B cell (primary cell): ENCODE data around the gene STK40. TPM values are rescaled to one million over a fixed set of nuclear protein-coding genes. Genes with fewer than 3 reads are reported as not detected.

Experiments used
- ATAC-seq: fragments of 200-7000 bp; cut with Tn5 transposase; one replicate; pipeline ENCODE4 v1.10.0; 2021; ENCODE audit warnings: low read depth, mild to moderate bottlenecking, moderate number of reproducible peaks, moderate library complexity
- CTCF ChIA-PET: fragments of 350-600 bp; sonication (Branson Sonifier 250); formaldehyde crosslinking; loops from one replicate; lab custom pipeline; 2021; ENCODE audit warnings: antibody characterized with exemption, inconsistent platforms; lab: Charles Lee
- POLR2A ChIA-PET: fragments of 350-600 bp; sonication (Branson Sonifier 250); formaldehyde crosslinking; loops from one replicate; lab custom pipeline; 2021; ENCODE audit warnings: antibody characterized with exemption; lab: Charles Lee
- DNase-seq: peaks from one replicate; pipeline ENCODE4 v3.0.0; 2013
- H2AFZ ChIP-seq: 2 replicates; pipeline ENCODE4 v1.6.1; 2012; ENCODE audit warnings: mild to moderate bottlenecking, low read depth, low read length; ENCODE audit not compliant: insufficient read depth, poor library complexity, severe bottlenecking
- H3K27ac ChIP-seq, 2 donors: 1 replicate in 1 of 2; 2 replicates in 1 of 2; pipeline ENCODE4 v1.5.1; 2012 to 2013; ENCODE audit warnings: low read length in 2 of 2, mild to moderate bottlenecking in 2 of 2, moderate library complexity in 1 of 2
- H3K27me3 ChIP-seq, 4 experiments: fragments of 200-600 bp in 1 of 4; sonication (generic) in 1 of 4; replicated peaks in 1 of 4; 1 replicate in 2 of 4; 2 replicates in 2 of 4; pipeline versions ENCODE4 v1.6.1 to v1.7.0; 2013 to 2016; ENCODE audit warnings: low read length in 3 of 4, mild to moderate bottlenecking in 2 of 4, mixed read lengths in 1 of 4, moderate library complexity in 1 of 4; ENCODE audit not compliant: insufficient read depth in 4 of 4, control insufficient read depth in 3 of 4; ENCODE audit errors: control extremely low read depth in 1 of 4
- H3K36me3 ChIP-seq, 2 experiments: replicated peaks in 1 of 2; 1 replicate in 1 of 2; 2 replicates in 1 of 2; pipeline versions ENCODE4 v1.6.1 to v1.7.1; 2013; ENCODE audit warnings: low read length in 1 of 2; ENCODE audit not compliant: insufficient read depth in 2 of 2, control insufficient read depth in 1 of 2; ENCODE audit errors: control extremely low read depth in 1 of 2, extremely low read depth in 1 of 2
- H3K4me1 ChIP-seq, 2 donors: fragments of 200-600 bp in 1 of 2; sonication (generic) in 1 of 2; 1 replicate in 1 of 2; 2 replicates in 1 of 2; pipeline versions ENCODE4 v1.5.1 to v1.6.1; 2013 to 2017; ENCODE audit warnings: low read length in 2 of 2; ENCODE audit not compliant: control insufficient read depth in 2 of 2, insufficient read depth in 2 of 2
- H3K4me2 ChIP-seq: replicated peaks from 2 replicates; pipeline ENCODE3; 2012; ENCODE audit warnings: mild to moderate bottlenecking, low read depth, low read length; ENCODE audit not compliant: poor library complexity, severe bottlenecking
- H3K4me3 ChIP-seq, 5 experiments: fragments of 200-600 bp in 1 of 5; sonication (generic) in 1 of 5; 1 replicate in 3 of 5; 2 replicates in 2 of 5; pipeline versions ENCODE4 v1.5.1 to v1.7.0; 2011 to 2016; ENCODE audit warnings: low read length in 4 of 5, mild to moderate bottlenecking in 4 of 5, low read depth in 2 of 5, control low read depth in 1 of 5, moderate library complexity in 1 of 5; ENCODE audit not compliant: insufficient read depth in 1 of 5; ENCODE audit errors: control extremely low read depth in 1 of 5, extremely low read depth in 1 of 5
- H3K79me2 ChIP-seq: fragments of 200-600 bp; sonication (generic); one replicate; pipeline ENCODE4 v1.6.0; 2016; ENCODE audit warnings: low read length; ENCODE audit not compliant: control insufficient read depth, insufficient read depth
- H3K9ac ChIP-seq: fragments of 200-600 bp; sonication (generic); 2 replicates; pipeline ENCODE4 v1.6.1; 2017; ENCODE audit warnings: mild to moderate bottlenecking, low read length, moderate library complexity
- H3K9me3 ChIP-seq, 3 donors: one replicate each; pipeline versions ENCODE4 v1.6.1 to v1.7.1; 2013; ENCODE audit warnings: low read length in 2 of 3; ENCODE audit not compliant: control insufficient read depth in 2 of 3, insufficient read depth in 1 of 3; ENCODE audit errors: control extremely low read depth in 1 of 3
- H4K20me1 ChIP-seq: 2 replicates; pipeline ENCODE4 v1.6.0; 2012; ENCODE audit warnings: mild to moderate bottlenecking, low read length; ENCODE audit not compliant: insufficient read depth, control insufficient read depth, poor library complexity, severe bottlenecking
- H3K27ac Mint-ChIP-seq: one replicate; pipeline ENCODE4 v1.8.0; 2021; ENCODE audit warnings: mixed read lengths
- H3K27me3 Mint-ChIP-seq: one replicate; pipeline ENCODE4 v1.8.0; 2021; ENCODE audit warnings: mixed read lengths
- H3K4me1 Mint-ChIP-seq: one replicate; pipeline ENCODE4 v1.8.0; 2021; ENCODE audit warnings: mixed read lengths
- H3K4me3 Mint-ChIP-seq: one replicate; pipeline ENCODE4 v1.8.0; 2021; ENCODE audit warnings: mixed read lengths
- H3K9me3 Mint-ChIP-seq: one replicate; pipeline ENCODE4 v1.8.0; 2022; ENCODE audit warnings: mixed read lengths; ENCODE audit not compliant: insufficient read depth
- EZH2 ChIP-seq: IDR thresholded peaks from 2 replicates; pipeline ENCODE4 v1.6.1; 2012; ENCODE audit warnings: borderline replicate concordance, low read depth, mild to moderate bottlenecking, moderate library complexity, low read length; ENCODE audit not compliant: insufficient read depth, poor library complexity, severe bottlenecking
- WGBS: methylation state at CpG from one replicate; pipeline ENCODE4 v1.1.5; 2013; ENCODE audit warnings: missing lambda C conversion rate; ENCODE audit not compliant: insufficient coverage; 5-methylcytosine and 5-hydroxymethylcytosine counted together
- intact Hi-C: fragments of 100-400 bp; cut with micrococcal nuclease; formaldehyde crosslinking; loops from one replicate; pipeline ENCODE4 v1.10.0; 2022
- polyA plus RNA-seq: library from polyadenylated mRNA; depleted of rRNA; stranded (reverse); fragments of >200 nt; gene quantifications from 2 replicates; pipeline ENCODE4 v1.2.3, GENCODE V29; 2012
- total RNA-seq, 2 donors: library from RNA; stranded (reverse); fragments of 120-200 nt in 1 of 2; gene quantifications; 1 replicate in 1 of 2; 2 replicates in 1 of 2; pipeline versions ENCODE4 v1.2.3 to v1.2.4, GENCODE V29; 2013 to 2022
- TF ChIP-seq, protein P1 (sequence below): fragments of 200-600 bp; IDR thresholded peaks from one replicate; pipeline ENCODE4 v1.8.0; 2022; ENCODE audit warnings: antibody characterized with exemption, mild to moderate bottlenecking

Gene STK40
- total and polyA plus RNA-seq, 2 donors (not counting 1 experiment from before 2014, with no cell fraction given) = 53.1 to 69.1 TPM

DNA sequence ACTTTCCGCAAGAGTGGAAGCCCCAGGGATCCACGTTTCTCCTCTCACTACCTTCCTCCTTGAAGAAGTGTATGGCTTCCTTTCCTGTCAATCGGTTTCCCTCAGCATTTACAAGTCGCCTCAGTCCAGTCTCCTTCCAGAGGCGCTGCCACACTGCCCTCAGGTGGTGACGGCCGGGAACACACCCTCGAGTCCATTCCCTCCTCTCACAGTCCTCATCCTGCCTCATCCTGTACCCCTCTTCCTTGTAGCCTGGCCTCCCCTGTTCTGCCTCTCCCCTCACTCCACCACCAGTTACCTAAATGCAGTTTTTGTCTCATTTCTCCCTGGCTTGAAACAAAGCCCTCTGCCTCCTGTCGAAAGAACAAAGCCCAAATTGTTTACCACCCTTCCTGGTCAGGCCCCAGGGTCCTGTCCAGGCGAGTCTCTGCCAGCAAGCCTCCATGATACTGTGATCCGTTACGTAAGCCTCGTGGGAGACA, 35.2 kb upstream of the STK40 start:
- DNase-seq (peak; percentile 88), ATAC-seq (peak; percentile 100)
- no peaks in the 10 kb centered on the region for H3K9me3 Mint-ChIP-seq
- H3K27ac ChIP-seq = no peak overlapping the region
- H3K4me1 Mint-ChIP-seq = peaks cover 8% of the 10 kb centered on the region
- intact Hi-C loops = loop anchor here (1.0 to 2.0 kb wide), 6 partner anchors 35 to 320 kb away; partner anchors contain the start of gene TRAPPC3
- H3K9me3 ChIP-seq = no peaks in the 10 kb centered on the region
- H3K9ac ChIP-seq = no peak overlapping the region
- POLR2A ChIA-PET = no interaction called here
- no peaks in the 10 kb centered on the region for H3K79me2 ChIP-seq
- H4K20me1 ChIP-seq = no peaks in the 10 kb centered on the region
- H3K36me3 ChIP-seq = no peaks in the 10 kb centered on the region
- 27% methylated on average over 12 of the region's 13 CpGs for WGBS
- no peak overlapping the region for H3K4me3 ChIP-seq
- TF ChIP-seq, protein P1, sequence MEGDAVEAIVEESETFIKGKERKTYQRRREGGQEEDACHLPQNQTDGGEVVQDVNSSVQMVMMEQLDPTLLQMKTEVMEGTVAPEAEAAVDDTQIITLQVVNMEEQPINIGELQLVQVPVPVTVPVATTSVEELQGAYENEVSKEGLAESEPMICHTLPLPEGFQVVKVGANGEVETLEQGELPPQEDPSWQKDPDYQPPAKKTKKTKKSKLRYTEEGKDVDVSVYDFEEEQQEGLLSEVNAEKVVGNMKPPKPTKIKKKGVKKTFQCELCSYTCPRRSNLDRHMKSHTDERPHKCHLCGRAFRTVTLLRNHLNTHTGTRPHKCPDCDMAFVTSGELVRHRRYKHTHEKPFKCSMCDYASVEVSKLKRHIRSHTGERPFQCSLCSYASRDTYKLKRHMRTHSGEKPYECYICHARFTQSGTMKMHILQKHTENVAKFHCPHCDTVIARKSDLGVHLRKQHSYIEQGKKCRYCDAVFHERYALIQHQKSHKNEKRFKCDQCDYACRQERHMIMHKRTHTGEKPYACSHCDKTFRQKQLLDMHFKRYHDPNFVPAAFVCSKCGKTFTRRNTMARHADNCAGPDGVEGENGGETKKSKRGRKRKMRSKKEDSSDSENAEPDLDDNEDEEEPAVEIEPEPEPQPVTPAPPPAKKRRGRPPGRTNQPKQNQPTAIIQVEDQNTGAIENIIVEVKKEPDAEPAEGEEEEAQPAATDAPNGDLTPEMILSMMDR = peak; percentile 97
- TF ChIP-seq EZH2 = no peak
- peak overlapping the region; percentile 47 for H3K4me2 ChIP-seq
- H3K4me3 Mint-ChIP-seq = no peak overlapping the region
- peak overlapping the region; percentile 37 for H3K27ac Mint-ChIP-seq
- CTCF ChIA-PET = interaction anchor here (1.0 to 5.2 kb wide), 16 partner anchors 21 to 271 kb away, joined by 3 to 98 read pairs (median 8); partner anchors contain the start of gene TRAPPC3
- no peaks in the 10 kb centered on the region for H3K27me3 ChIP-seq
- no peaks in the 10 kb centered on the region for H3K27me3 Mint-ChIP-seq
- peaks cover 4 to 5% of the 10 kb centered on the region in 2 donors for H3K4me1 ChIP-seq
- H2AFZ ChIP-seq = peak overlapping the region; percentile 69

DNA sequence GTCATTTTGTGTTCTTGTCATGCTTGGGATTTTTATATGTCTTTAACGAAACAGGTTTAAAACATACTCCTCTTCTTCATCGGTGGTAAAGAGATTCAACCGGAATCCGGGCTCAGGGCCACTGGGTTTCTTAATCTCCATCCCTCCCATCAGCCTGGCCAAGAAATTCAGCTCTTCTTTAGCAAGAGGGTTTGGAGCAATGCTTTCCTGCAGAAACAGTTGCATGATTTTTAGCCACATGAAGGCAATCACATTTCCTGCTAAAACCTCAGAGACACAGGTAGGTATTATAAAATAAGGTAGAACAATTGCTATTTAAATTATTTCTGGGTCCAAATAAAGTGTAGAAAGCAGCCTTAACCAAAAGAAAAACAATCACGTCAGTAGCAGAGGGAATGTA, 34.7 kb upstream of the STK40 start:
- H3K4me1 ChIP-seq = peaks cover 4 to 5% of the 10 kb centered on the region in 2 donors
- H3K4me1 Mint-ChIP-seq = peaks cover 8% of the 10 kb centered on the region
- ATAC-seq (no peak), DNase-seq (no peak)
- no peak overlapping the region for H3K4me3 Mint-ChIP-seq
- H4K20me1 ChIP-seq = no peaks in the 10 kb centered on the region
- no peak overlapping the region for H3K4me3 ChIP-seq
- ChIA-PET CTCF (interaction anchor here (1.0 to 5.2 kb wide), 19 partner anchors 12 to 271 kb away, joined by 3 to 98 read pairs (median 5); partner anchors contain the start of gene TRAPPC3), POLR2A (interaction anchor here (1.3 kb wide), 1 partner anchor 34 kb away, joined by 3 read pairs; no protein-coding TSS in a partner anchor)
- peak overlapping the region; percentile 69 for H2AFZ ChIP-seq
- 72% methylated on average over 3 of the region's 5 CpGs for WGBS
- TF ChIP-seq, protein P1 = no peak
- TF ChIP-seq EZH2 = no peak
- H3K27me3 Mint-ChIP-seq = no peaks in the 10 kb centered on the region
- no peak overlapping the region for H3K27ac Mint-ChIP-seq
- no peaks in the 10 kb centered on the region for H3K27me3 ChIP-seq
- intact Hi-C loops = loop anchor here (1.0 to 2.0 kb wide), 5 partner anchors 34 to 320 kb away; no protein-coding TSS in a partner anchor
- H3K4me2 ChIP-seq = peak overlapping the region; percentile 47
- H3K9me3 ChIP-seq = no peaks in the 10 kb centered on the region
- H3K36me3 ChIP-seq = no peaks in the 10 kb centered on the region
- no peak overlapping the region for H3K27ac ChIP-seq
- no peak overlapping the region for H3K9ac ChIP-seq
- no peaks in the 10 kb centered on the region for H3K9me3 Mint-ChIP-seq
- no peaks in the 10 kb centered on the region for H3K79me2 ChIP-seq
